ENCODE data around the gene MAP3K20.

MAP3K20 gene

DNA sequence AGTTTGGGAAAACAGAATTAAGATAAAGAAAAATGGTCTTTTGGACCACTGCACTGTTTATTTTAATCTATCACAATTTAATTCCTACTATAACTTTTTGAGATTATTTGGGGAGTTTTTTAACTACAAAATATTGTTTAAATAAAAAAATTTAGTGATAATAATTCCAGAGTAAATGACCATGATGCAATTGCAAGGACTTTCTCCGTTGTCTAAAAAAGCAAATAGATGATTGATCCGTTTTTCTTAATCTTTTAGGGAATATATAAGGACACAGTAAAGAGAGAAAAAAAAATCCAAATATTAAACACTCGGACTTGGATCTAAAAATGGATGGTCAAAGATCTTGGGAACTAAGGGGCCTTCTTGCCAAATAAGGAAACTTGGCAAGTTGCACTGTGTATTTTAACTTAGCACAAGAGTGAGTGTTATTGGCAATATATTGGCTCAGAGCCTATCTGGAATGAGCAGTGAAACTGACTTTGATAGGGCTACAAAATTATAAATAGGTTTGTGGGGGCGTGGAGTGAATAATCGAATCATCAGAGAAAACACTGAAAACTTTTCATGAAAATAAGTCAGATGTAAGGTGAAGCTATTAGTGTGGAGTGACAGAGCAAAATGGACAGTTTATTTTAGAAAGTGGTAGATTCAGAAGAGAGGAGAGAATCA is 2.0 kb downstream of the MAP3K20 start:
- DNase-seq: no peak
- Mint-ChIP-seq H3K27ac (no peak overlapping the region), H3K27me3 (ENCODE audit: low read depth, poor library complexity) (peaks cover 7% of the 10 kb centered on the region), H3K4me1 (peaks cover 32% of the 10 kb centered on the region), H3K9me3 (peaks cover 15% of the 10 kb centered on the region), H3K4me3 (peak overlapping the region; percentile 92), H3K36me3 (ENCODE audit: low read depth) (peaks cover 31% of the 10 kb centered on the region)
- TF ChIP-seq, protein P1, sequence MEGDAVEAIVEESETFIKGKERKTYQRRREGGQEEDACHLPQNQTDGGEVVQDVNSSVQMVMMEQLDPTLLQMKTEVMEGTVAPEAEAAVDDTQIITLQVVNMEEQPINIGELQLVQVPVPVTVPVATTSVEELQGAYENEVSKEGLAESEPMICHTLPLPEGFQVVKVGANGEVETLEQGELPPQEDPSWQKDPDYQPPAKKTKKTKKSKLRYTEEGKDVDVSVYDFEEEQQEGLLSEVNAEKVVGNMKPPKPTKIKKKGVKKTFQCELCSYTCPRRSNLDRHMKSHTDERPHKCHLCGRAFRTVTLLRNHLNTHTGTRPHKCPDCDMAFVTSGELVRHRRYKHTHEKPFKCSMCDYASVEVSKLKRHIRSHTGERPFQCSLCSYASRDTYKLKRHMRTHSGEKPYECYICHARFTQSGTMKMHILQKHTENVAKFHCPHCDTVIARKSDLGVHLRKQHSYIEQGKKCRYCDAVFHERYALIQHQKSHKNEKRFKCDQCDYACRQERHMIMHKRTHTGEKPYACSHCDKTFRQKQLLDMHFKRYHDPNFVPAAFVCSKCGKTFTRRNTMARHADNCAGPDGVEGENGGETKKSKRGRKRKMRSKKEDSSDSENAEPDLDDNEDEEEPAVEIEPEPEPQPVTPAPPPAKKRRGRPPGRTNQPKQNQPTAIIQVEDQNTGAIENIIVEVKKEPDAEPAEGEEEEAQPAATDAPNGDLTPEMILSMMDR (IDR thresholded peaks at IDR 0.05): no peak

DNA sequence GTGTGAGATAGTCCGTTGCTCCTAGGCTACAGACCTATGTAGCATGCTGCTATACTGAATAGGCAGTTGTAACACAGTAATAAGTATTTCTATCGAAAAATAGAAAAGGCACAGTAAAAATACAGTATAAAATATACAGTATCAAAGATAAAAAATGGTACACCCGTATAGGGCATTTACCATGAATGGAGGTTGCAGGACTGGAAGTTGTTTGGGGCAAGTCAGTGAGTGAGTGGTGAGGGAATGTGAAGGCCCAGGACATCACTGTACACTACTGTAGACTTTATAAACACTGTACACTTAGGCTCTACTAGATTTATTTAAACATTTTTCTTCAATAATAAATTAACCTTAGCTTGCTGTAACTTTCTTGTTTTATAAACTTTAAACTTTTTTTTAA is 3.5 kb downstream of the MAP3K20 start:
- DNase-seq: no peak
- Mint-ChIP-seq H3K9me3 (peaks cover 15% of the 10 kb centered on the region), H3K27me3 (ENCODE audit: low read depth, poor library complexity) (peaks cover 7% of the 10 kb centered on the region), H3K36me3 (ENCODE audit: low read depth) (peaks cover 32% of the 10 kb centered on the region), H3K4me3 (no peak overlapping the region), H3K27ac (no peak overlapping the region), H3K4me1 (peaks cover 27% of the 10 kb centered on the region)
- TF ChIP-seq, protein P1 (IDR thresholded peaks at IDR 0.05): no peak

GRCh38 chr2:173079973-173080860 is 4.6 kb downstream of the MAP3K20 start:
- H3K36me3 Mint-ChIP-seq (ENCODE audit: low read depth): peaks cover 32% of the 10 kb centered on the region
- peaks cover 2% of the 10 kb centered on the region for H3K27me3 Mint-ChIP-seq (ENCODE audit: low read depth, poor library complexity)
- TF ChIP-seq, protein P1 (IDR thresholded peaks at IDR 0.05): no peak
- H3K4me1 Mint-ChIP-seq: peaks cover 24% of the 10 kb centered on the region
- no peak for DNase-seq
- H3K4me3 Mint-ChIP-seq: no peak overlapping the region
- H3K27ac Mint-ChIP-seq: no peak overlapping the region
- peaks cover 15% of the 10 kb centered on the region for H3K9me3 Mint-ChIP-seq

DNA sequence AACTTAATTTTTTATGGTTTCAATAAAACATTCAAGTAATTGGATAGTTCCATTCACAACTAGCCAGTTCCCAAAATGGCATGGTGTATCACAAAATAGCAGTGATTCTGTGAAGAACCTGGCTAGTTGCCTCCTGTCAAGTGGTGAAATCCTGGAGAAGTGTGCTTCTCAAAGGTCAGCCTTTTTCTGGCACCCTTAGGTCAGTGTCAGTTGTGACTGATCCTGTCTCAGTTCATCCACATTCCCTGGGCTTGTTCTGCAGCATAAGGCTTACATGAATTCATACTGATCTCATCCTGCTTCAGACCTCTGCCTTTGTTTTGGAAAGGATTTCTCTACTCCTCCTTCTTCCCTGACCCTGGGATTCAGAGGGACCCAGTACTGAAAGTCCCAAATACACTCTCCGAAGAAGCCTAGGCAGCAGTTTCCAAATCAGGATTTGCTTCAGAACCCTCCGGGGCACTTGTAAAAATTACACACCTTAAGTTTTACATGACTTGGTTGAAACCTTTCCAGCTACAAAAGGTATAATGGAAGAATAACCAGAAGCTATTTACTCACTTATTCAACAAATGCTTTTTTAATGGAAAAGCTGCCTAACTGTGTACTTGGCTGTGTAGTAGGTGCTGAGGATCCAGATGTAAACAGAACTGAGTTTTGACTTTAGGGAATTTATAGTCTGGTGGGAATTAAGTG is 11.0 kb downstream of the MAP3K20 start:
- peak overlapping the region; percentile 18 for H3K27ac Mint-ChIP-seq
- peaks cover 2% of the 10 kb centered on the region for H3K9me3 Mint-ChIP-seq
- no peak for DNase-seq
- no peak overlapping the region for H3K4me3 Mint-ChIP-seq
- peaks cover 23% of the 10 kb centered on the region for H3K4me1 Mint-ChIP-seq
- H3K36me3 Mint-ChIP-seq (ENCODE audit: low read depth): peaks cover 22% of the 10 kb centered on the region
- H3K27me3 Mint-ChIP-seq (ENCODE audit: low read depth, poor library complexity): peaks cover 2% of the 10 kb centered on the region
- TF ChIP-seq, protein P1 (IDR thresholded peaks at IDR 0.05): no peak

DNA sequence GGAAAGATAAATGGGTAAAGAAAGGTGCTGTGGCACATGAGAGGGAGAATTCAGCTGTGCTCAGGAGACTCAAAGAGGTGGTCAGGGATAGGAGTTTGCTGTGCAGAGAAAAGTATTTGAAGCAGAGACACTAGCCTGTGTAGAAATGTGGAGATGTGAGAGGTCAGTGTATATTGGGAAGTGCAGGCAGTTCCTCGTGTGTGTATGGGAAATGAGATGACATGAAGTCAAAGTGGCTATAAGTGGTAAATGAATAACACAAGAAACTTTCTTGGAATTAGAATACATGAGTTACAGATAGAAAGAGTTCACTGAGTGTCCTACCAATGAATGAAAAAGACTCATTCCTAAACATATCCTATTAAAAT is 11.6 kb downstream of the MAP3K20 start:
- Mint-ChIP-seq H3K9me3 (no peaks in the 10 kb centered on the region), H3K4me3 (no peak overlapping the region), H3K4me1 (peaks cover 23% of the 10 kb centered on the region), H3K36me3 (ENCODE audit: low read depth) (peaks cover 21% of the 10 kb centered on the region), H3K27ac (no peak overlapping the region), H3K27me3 (ENCODE audit: low read depth, poor library complexity) (peaks cover 2% of the 10 kb centered on the region)
- no peak for DNase-seq
- TF ChIP-seq, protein P1 (IDR thresholded peaks at IDR 0.05): no peak
